GM21367 (cell line): Measurements from ENCODE around the gene GDPGP1.
"Not testable (repeated sequence)": the region's sequence is repeated elsewhere in the genome, so short reads cannot be mapped to it uniquely, and the experiment has no call there.

ENCODE experiments used
- ATAC-seq: cut with Tn5 transposase; IDR thresholded peaks from one replicate; pipeline ENCODE4 v1.9.1; 2021; ENCODE audit not compliant: unreplicated experiment

The GDPGP1 gene

GRCh38 chr15:90234096-90234988 lies at the start of gene GDPGP1:
GDPGP1 (plus strand) TSS chr15:90234209; CDS start chr15:90240909, 6,700 bp downstream.
- peak; percentile 61 for ATAC-seq

GRCh38 chr15:90184786-90185704 lies 49.0 kb upstream of the GDPGP1 start:
- peak; percentile 57 for ATAC-seq

GRCh38 chr15:90187257-90187868 lies 46.6 kb upstream of the GDPGP1 start:
- ATAC-seq, result no peak

- ATAC-seq, result not testable (repeated sequence)
Measured at GRCh38 chr15:90188065-90188464, 45.9 kb upstream of the GDPGP1 start.

- no peak for ATAC-seq
Measured at GRCh38 chr15:90188914-90189748, 44.9 kb upstream of the GDPGP1 start.

GRCh38 chr15:90189781-90190467 lies 44.1 kb upstream of the GDPGP1 start:
- ATAC-seq, result no peak

- peak; percentile 44 for ATAC-seq
Measured at GRCh38 chr15:90190606-90191343, 43.2 kb upstream of the GDPGP1 start.

GRCh38 chr15:90191344-90191687 lies 42.7 kb upstream of the GDPGP1 start:
- peak; percentile 16 for ATAC-seq

- ATAC-seq, result peak; percentile 59
Measured at GRCh38 chr15:90191794-90192509, 42.1 kb upstream of the GDPGP1 start.

- no peak for ATAC-seq
Measured at GRCh38 chr15:90192961-90193786, 40.8 kb upstream of the GDPGP1 start.

- no peak for ATAC-seq
Measured at GRCh38 chr15:90194655-90195054, 39.4 kb upstream of the GDPGP1 start.

GRCh38 chr15:90200534-90201129 lies 33.4 kb upstream of the GDPGP1 start:
- peak; percentile 18 for ATAC-seq

- ATAC-seq, result peak; percentile 62
Measured at GRCh38 chr15:90201130-90201943, 32.7 kb upstream of the GDPGP1 start, which contains the start of gene SEMA4B. SEMA4B (plus strand) TSS chr15:90201330; CDS start chr15:90201579, 249 bp downstream.

- no peak for ATAC-seq
Measured at GRCh38 chr15:90201944-90202375, 32.0 kb upstream of the GDPGP1 start.

GRCh38 chr15:90202929-90203328 lies 31.1 kb upstream of the GDPGP1 start:
- no peak for ATAC-seq

GRCh38 chr15:90203473-90203872 lies 30.5 kb upstream of the GDPGP1 start:
- ATAC-seq, result no peak
